HUES48 (cell line): ENCODE data around the gene CCR6.
"Not testable (repeated sequence)": the region's sequence is repeated elsewhere in the genome, so short reads cannot be mapped to it uniquely, and the experiment has no call there.

ENCODE experiments used
- H3K27ac ChIP-seq: one replicate; pipeline ENCODE4 v1.7.0; 2013; ENCODE audit warnings: low read depth, low read length, inconsistent platforms
- H3K27me3 ChIP-seq: 2 replicates; pipeline ENCODE4 v1.6.1; 2013; ENCODE audit warnings: mild to moderate bottlenecking, low read length; ENCODE audit not compliant: control insufficient read depth, insufficient read depth
- H3K36me3 ChIP-seq: 2 replicates; pipeline ENCODE4 v1.6.1; 2013; ENCODE audit warnings: low read length; ENCODE audit not compliant: control insufficient read depth, insufficient read depth
- H3K4me1 ChIP-seq: 2 replicates; pipeline ENCODE4 v1.6.1; 2013; ENCODE audit warnings: mild to moderate bottlenecking, low read length; ENCODE audit not compliant: control insufficient read depth, insufficient read depth
- H3K4me3 ChIP-seq: 2 replicates; pipeline ENCODE4 v1.5.1; 2013; ENCODE audit warnings: mild to moderate bottlenecking, low read depth, low read length
- H3K9ac ChIP-seq: 2 replicates; pipeline ENCODE4 v1.6.1; 2013; ENCODE audit warnings: mild to moderate bottlenecking, low read depth, low read length, moderate library complexity
- H3K9me3 ChIP-seq: 2 replicates; pipeline ENCODE4 v1.6.1; 2013; ENCODE audit warnings: low read length; ENCODE audit not compliant: control insufficient read depth, insufficient read depth

CCR6 gene

DNA sequence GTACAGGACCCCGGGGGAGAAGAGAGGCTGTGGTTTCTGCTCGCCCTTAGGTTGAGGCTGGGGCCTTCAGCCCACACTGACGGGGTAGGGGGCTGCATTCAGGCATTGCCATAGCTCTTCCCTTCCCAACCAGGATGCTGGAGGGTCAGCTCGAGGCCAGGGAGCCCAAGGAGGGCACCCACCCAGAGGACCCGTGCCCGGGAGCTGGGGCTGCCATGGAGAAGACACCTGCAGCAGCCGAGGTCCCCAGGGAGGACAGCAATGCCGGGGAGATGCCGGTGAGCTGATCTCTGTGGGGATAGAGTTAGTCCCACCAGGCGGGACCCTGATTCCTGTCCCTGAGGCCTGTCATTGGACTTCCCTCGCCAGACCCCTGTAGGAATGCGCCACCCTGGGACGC, 49.1 kb downstream of the CCR6 start:
- not testable (repeated sequence) for H3K9me3 ChIP-seq, H3K36me3 ChIP-seq, H3K27me3 ChIP-seq, H3K4me1 ChIP-seq, H3K9ac ChIP-seq, H3K4me3 ChIP-seq, H3K27ac ChIP-seq

DNA sequence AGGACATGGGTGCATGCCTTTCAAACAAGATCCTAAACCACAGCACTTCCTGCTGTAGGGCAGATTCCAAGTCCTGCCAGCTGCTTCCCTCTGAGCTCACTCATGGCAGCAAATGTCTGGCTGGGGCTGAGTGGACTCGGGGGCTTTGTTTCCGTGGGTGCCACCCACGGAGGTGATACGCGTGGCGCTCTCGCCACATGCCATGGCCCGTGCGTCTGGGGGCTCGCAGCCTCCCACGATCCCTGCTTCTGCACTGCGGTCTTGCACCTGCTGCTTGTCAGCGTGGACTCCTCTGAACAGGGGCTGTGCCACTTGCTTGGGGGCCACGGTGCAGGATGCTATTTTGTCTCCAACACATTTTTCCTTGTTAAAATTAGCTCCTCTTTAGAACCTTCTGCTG, 54.4 kb downstream of the CCR6 start:
- H3K36me3 ChIP-seq, H3K9ac ChIP-seq, H3K4me1 ChIP-seq, H3K4me3 ChIP-seq, H3K27ac ChIP-seq, H3K9me3 ChIP-seq, H3K27me3 ChIP-seq: not testable (repeated sequence)

DNA sequence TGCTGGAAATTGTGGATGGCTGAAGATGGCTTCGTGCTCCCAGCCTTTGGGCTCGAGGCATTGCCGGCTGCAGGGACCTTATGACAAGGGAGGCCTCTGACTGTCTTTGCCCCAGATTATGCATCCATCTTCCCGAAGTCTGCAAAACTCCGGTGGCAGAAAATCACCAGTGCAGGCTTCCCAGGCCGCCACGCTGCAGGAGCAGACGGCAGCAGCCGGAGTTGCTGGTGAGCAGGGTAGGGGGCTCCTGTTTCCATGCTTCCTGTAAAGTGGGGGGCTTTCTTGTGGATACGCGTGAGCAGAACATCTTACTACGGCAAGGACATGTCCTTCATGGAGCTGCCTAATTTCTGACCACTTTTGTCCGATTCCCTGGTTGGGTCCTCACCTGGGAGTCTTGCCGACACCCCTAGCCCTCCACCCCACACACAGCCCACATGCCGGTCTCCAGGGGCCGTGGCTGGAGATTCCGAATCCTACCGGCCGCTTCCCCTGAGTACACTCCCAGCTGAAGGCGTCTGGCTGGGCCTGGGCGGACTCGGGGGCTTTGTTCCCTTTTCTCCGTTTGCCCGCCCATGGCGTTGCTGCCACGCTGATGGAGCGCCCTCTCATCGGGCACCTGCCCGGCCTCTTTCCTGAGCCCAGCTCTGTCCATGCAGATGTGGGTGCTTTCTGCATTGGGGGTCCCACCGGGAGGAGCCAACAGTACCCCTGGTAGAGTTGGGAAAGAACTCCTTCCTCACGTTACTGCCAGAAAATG, 56.2 kb downstream of the CCR6 start:
- not testable (repeated sequence) for H3K4me1 ChIP-seq, H3K9me3 ChIP-seq, H3K27ac ChIP-seq, H3K4me3 ChIP-seq, H3K36me3 ChIP-seq, H3K9ac ChIP-seq, H3K27me3 ChIP-seq

DNA sequence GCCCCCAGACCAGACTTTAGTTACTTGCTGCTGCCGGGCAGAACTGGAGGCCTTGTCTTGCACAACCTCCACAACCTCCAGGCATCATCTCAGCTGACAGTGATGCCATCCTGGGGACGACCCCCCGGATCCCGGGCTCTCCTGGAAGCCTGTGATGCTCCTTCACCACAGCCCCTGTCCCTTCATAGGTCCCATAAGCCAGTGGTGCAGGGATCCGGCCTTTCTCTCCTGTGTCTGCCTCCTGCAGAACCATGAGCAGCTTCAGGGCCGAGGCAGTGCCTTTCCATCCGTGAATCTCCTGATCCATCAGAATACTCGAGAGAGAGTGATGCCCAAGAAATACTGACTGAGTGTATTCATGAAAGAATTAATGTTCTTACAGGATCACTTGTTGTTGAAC, 57.2 kb downstream of the CCR6 start:
- not testable (repeated sequence) for H3K4me3 ChIP-seq, H3K27ac ChIP-seq, H3K9me3 ChIP-seq, H3K4me1 ChIP-seq, H3K27me3 ChIP-seq, H3K9ac ChIP-seq, H3K36me3 ChIP-seq

DNA sequence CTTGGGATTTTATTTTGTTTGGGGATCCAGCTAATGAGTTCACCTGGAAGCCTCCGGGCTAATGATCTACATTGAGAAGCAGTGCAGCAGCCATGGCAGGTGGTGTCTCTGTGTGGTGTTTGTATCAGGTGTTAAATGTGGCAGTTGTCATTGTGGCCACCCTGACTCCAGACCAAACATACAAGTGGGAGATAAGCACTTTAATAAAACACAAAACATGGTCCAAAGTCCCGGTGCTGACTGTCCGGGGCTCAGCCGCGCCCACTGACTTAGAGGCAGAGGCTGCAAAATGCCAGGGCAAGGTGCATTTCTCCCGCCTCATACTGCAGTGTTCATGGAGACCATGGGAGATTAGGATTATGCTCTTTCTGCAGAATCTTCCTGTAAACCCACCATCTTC, 58.5 kb downstream of the CCR6 start:
- H3K27me3 ChIP-seq, H3K4me3 ChIP-seq, H3K9me3 ChIP-seq, H3K27ac ChIP-seq, H3K4me1 ChIP-seq, H3K36me3 ChIP-seq, H3K9ac ChIP-seq: not testable (repeated sequence)

DNA sequence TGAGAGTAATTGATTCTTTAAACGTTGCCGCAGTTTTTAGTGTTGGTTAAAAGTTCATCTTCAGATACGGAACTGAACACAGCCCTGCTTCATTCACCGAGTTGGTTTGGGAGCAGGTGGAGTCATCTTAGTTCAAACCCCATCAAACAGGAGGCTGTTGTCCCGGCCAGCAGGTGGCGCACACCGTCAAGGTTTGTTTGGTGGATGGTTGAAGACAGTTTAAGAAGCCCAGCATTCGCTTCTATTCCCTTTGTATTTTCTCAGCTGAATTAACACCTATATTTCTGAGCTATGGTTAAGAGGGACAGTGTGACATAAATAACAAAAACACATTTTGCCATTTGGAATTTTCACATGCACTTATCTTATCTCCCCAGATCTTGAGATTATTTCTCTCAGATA, 60.0 kb downstream of the CCR6 start:
- H3K36me3 ChIP-seq, H3K4me1 ChIP-seq, H3K27ac ChIP-seq, H3K27me3 ChIP-seq, H3K4me3 ChIP-seq, H3K9me3 ChIP-seq, H3K9ac ChIP-seq: not testable (repeated sequence)

DNA sequence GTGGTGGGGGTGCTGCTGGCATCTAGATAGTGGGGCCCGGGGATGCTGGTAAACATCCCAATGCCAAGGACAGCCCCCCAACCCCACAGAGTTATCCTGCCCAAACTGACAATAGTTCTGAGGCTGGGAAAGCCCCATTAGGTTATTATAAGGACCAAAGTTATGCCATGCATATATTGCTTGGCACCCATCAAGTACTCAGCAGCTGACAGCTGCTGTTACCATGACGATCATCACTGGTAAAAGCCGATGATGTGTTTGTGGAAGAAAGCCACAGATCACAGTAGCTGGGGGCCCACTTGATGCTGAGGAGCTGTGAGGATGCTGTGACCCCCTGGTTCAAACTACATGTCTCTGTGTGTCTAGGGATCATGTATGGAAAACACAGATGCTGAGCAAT, 62.2 kb downstream of the CCR6 start:
- not testable (repeated sequence) for H3K27me3 ChIP-seq, H3K4me1 ChIP-seq, H3K4me3 ChIP-seq

DNA sequence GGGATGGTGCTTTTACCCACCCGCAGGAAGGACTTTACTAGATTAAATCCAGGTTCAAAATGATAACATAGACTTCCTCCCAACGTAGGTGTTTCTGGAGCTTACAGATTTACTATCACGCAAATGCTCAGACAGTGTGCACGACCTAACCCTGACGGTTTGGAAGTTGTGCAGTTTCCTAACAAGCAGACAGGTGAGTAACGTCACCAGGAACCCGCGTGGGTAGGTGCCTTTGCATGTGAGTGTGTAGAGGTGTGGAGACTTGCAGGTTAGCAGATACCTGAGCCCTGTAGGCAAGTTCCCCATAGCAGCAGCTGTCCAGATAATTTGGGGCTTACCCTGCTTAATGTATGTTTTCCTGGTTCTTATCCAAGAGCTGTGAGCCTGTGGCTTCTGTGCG, 64.4 kb downstream of the CCR6 start:
- H3K27ac ChIP-seq, H3K4me1 ChIP-seq, H3K27me3 ChIP-seq, H3K36me3 ChIP-seq, H3K4me3 ChIP-seq, H3K9ac ChIP-seq, H3K9me3 ChIP-seq: not testable (repeated sequence)

More for the DNA sequence above, 62.2 kb downstream of the CCR6 start:
- H3K27ac ChIP-seq, H3K9ac ChIP-seq, H3K36me3 ChIP-seq, H3K9me3 ChIP-seq: not testable (repeated sequence)
